Thoracic aorta (tissue), 2 donors: ENCODE measurements around the gene APOA4. TPM values are rescaled to one million over a fixed set of nuclear protein-coding genes. Genes with fewer than 3 reads are reported as not detected.

Source experiments
- ATAC-seq: fragments of 150-250 bp; one replicate; pipeline ENCODE4 v1.8.0; 2017; ENCODE audit warnings: low read depth; ENCODE audit not compliant: insufficient number of reproducible peaks, low FRiP score
- DNase-seq: peaks from one replicate; pipeline ENCODE4 v3.0.0-alpha.2; 2020; ENCODE audit warnings: low spot score
- H3K27ac ChIP-seq, 2 donors: fragments of 200-600 bp; sonication (generic); 1 replicate in 1 of 2; 2 replicates in 1 of 2; pipeline ENCODE4 v1.5.1; 2016; ENCODE audit warnings: mild to moderate bottlenecking in 2 of 2, moderate library complexity in 2 of 2
- H3K27me3 ChIP-seq: fragments of 200-600 bp; sonication (generic); replicated peaks from 2 replicates; pipeline ENCODE4 v1.6.0; 2016; ENCODE audit warnings: mild to moderate bottlenecking; ENCODE audit not compliant: insufficient read depth
- H3K36me3 ChIP-seq: fragments of 200-600 bp; sonication (generic); one replicate; pipeline ENCODE4 v1.5.1; 2016
- H3K4me1 ChIP-seq, 2 donors: fragments of 200-600 bp; sonication (generic); 1 replicate in 1 of 2; 2 replicates in 1 of 2; pipeline versions ENCODE4 v1.5.1 to v1.6.0; 2016; ENCODE audit warnings: low read depth in 2 of 2, mild to moderate bottlenecking in 1 of 2; ENCODE audit not compliant: control insufficient read depth in 1 of 2
- H3K4me3 ChIP-seq: fragments of 200-600 bp; sonication (generic); 2 replicates; pipeline ENCODE4 v1.5.1; 2016; ENCODE audit warnings: mild to moderate bottlenecking
- H3K9me3 ChIP-seq: fragments of 200-600 bp; sonication (generic); 2 replicates; pipeline ENCODE4 v1.5.1; 2016
- total RNA-seq, 2 donors: library from RNA; depleted of rRNA; stranded (reverse); fragments of >200 nt; gene quantifications; one replicate each; pipeline versions ENCODE4 v1.1.0 to v1.2.3, GENCODE V29; 2016
- TF ChIP-seq, protein P1 (sequence below): fragments of 200-600 bp; sonication (generic); IDR thresholded peaks from one replicate; pipeline ENCODE4 v1.5.1; 2019; ENCODE audit warnings: antibody characterized with exemption

Gene APOA4
- total RNA-seq, 2 donors from 2014 or later: 0.99 TPM; not detected in 1

DNA sequence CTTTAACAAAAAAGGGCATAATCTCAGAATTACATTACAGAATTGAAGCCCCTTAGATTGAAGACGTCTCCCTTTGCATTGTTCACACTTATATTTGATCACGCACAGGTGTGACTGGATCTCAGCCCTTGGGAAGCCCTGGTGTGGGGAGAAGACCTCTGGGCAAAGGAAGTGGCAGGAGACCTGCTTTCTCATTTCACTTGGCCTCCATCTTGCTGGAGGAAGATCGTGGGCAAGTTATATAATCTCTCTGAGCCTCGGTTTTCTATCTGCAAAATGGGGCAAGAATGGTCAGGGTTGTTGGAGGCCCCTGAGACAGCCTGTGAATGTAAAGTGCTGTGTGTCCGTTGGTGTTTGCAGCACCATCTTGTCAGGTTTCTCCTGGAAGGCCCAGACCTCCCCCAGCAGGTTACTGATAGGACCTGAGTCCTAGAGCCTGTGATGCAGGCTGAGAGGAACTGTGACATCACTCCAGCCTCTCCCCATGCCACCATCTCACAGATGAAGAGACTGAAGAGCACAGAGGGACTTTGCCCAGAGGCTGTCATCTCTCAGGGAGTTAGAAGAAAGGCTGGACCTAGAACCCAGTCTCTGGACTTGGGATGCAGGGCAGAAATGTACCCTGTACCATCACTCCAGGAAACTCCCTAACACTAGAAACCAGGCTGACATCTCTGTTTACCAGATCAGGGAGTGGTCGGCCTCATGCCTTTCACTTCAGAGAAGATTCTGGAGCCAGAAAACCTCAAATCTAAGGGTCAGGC is 15.4 kb upstream of the APOA4 start:
- TF ChIP-seq, protein P1, sequence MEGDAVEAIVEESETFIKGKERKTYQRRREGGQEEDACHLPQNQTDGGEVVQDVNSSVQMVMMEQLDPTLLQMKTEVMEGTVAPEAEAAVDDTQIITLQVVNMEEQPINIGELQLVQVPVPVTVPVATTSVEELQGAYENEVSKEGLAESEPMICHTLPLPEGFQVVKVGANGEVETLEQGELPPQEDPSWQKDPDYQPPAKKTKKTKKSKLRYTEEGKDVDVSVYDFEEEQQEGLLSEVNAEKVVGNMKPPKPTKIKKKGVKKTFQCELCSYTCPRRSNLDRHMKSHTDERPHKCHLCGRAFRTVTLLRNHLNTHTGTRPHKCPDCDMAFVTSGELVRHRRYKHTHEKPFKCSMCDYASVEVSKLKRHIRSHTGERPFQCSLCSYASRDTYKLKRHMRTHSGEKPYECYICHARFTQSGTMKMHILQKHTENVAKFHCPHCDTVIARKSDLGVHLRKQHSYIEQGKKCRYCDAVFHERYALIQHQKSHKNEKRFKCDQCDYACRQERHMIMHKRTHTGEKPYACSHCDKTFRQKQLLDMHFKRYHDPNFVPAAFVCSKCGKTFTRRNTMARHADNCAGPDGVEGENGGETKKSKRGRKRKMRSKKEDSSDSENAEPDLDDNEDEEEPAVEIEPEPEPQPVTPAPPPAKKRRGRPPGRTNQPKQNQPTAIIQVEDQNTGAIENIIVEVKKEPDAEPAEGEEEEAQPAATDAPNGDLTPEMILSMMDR: no peak
- no peak overlapping the region for H3K4me3 ChIP-seq
- H3K9me3 ChIP-seq: no peaks in the 10 kb centered on the region
- H3K4me1 ChIP-seq: peaks cover 10 to 17% of the 10 kb centered on the region in 2 donors
- H3K36me3 ChIP-seq: peaks cover 2% of the 10 kb centered on the region
- no peak overlapping the region for H3K27ac ChIP-seq
- DNase-seq (no peak), ATAC-seq (no peak)
- no peaks in the 10 kb centered on the region for H3K27me3 ChIP-seq

DNA sequence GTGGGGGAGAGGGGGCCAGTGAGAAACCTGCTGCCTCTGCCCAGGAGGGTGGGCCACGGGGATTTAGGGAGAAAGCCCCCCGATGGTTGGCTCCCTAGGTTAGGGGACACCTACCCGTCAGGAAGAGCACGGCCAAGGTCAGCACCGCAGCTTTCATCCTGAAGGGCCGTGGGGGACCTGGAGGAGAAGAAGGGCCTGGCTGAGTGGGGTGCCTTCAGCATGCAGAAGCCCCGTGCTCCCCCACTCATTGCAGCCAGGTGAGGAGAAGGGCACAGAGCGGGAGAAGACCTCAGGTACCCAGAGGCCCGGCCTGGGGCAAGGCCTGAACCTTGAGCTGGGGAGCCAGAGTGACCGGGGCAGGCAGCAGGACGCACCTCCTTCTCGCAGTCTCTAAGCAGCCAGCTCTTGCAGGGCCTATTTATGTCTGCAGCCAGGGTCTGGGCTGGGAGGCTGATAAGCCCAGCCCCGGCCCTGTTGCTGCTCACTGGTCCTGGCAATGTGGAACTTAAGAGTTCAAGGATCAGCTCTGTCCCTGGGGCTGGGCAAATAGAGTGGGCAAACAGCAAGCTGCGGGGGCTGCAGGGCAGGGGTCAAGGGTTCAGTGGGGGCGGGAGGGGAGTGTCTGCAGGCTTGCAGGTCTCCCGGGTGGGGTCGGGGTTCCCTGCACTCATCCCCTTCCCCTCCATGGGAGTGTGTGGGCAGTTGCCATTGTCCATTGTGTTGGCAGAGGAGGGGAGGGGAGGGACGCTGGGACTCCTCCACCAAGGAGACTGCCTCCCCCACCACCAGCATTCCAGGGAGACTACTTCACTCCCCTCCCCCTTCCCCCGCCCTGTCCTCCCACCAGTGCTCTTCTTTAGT is 14.4 kb upstream of the APOA4 start, which contains the start of gene APOA1:
Gene APOA1, minus strand, starts transcription at position 392 of the 861 bp plus-strand sequence. Its CDS starts 235 bp downstream, at position 157.
- Histone ChIP-seq H3K36me3 (no peaks in the 10 kb centered on the region), H3K27ac (no peak within 1 kb of the TSS), H3K4me1 (peaks cover 10 to 17% of the 10 kb centered on the region in 2 donors), H3K27me3 (no peaks in the 10 kb centered on the region), H3K4me3 (no peak within 1 kb of the TSS), H3K9me3 (no peaks in the 10 kb centered on the region)
- TF ChIP-seq, protein P1: no peak
- no peak for DNase-seq
- no peak for ATAC-seq

DNA sequence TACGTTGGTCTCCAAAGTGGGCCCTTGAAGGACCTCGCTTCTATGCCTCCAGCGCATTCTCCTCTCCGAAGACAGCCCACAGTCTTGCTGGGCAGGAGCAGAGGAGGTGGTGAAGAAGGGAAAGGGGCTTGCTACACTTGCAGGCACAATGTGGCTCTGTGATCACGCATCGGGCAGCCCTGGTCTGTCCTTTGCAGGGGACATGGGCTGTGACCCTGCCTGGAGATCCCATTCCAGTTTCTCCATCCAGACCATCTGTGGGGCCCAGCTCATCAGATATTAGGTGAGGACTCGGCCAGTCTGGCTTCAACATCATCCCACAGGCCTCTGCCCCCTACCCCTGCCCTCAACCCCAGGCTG is 13.5 kb upstream of the APOA4 start:
- Histone ChIP-seq H3K4me1 (peaks cover 10 to 17% of the 10 kb centered on the region in 2 donors), H3K27ac (no peak overlapping the region), H3K27me3 (no peaks in the 10 kb centered on the region), H3K36me3 (no peaks in the 10 kb centered on the region), H3K9me3 (no peaks in the 10 kb centered on the region), H3K4me3 (no peak overlapping the region)
- DNase-seq: no peak
- no peak for ATAC-seq
- TF ChIP-seq, protein P1: no peak

DNA sequence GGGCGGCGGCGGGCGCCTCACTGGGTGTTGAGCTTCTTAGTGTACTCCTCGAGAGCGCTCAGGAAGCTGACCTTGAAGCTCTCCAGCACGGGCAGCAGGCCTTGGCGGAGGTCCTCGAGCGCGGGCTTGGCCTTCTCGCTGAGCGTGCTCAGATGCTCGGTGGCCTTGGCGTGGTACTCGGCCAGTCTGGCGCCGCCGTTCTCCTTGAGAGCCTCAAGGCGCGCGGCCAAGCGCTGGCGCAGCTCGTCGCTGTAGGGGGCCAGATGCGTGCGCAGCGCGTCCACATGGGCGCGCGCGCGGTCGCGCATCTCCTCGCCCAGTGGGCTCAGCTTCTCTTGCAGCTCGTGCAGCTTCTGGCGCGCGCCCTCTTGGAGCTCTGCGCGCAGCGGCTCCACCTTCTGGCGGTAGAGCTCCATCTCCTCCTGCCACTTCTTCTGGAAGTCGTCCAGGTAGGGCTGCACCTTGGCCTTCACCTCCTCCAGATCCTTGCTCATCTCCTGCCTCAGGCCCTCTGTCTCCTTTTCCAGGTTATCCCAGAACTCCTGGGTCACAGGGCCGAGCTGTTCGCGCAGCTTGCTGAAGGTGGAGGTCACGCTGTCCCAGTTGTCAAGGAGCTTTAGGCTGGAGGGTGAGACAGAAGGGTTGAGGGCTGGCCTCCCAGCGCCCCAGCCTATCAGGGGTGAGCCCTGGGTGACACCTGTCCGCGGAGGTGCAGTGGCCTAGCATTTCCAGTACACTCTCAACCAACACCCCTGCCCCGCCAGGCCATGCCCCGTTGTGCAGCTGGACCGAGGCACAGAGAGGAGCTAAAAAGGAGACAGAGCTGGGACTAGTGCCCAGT is 12.9 kb upstream of the APOA4 start:
- Histone ChIP-seq H3K4me3 (peak overlapping the region; percentile 67), H3K4me1 (peaks cover 10 to 17% of the 10 kb centered on the region in 2 donors), H3K9me3 (no peaks in the 10 kb centered on the region), H3K27ac (peak overlapping the region; percentile 58 to 84), H3K36me3 (no peaks in the 10 kb centered on the region), H3K27me3 (no peaks in the 10 kb centered on the region)
- TF ChIP-seq, protein P1: peak; percentile 49
- DNase-seq: peak; percentile 43
- peak; percentile 85 for ATAC-seq
